NCI-H2196 (cell line): ENCODE measurements around the gene TMEM269.
"Not testable (repeated sequence)": the region's sequence is repeated elsewhere in the genome, so short reads cannot be mapped to it uniquely, and the experiment has no call there.

ENCODE experiments used
- DNase-seq: peaks from one replicate; lab custom pipeline; 2025; ENCODE audit not compliant: unreplicated experiment; lab: John Stamatoyannopoulos, UW

Gene TMEM269

DNA sequence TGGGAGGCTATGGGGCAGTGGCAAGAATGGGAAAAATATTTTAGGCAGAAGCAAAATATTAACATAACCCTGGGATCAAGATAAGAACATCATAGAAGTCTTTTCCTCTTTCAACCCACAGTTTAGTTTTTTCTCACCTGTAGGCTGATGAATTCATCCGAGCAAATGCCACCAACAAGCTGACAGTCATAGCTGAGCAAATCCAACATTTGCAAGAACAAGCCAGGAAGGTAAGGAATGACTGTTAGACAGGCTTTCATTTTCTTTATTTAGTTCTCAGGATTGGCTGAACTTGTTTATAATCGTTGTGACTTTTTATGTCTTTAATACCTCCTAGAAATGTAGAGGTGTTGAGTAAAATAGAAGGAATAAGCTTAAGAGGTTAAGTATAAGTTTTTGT lies 11.4 kb upstream of the TMEM269 start:
- no peak for DNase-seq

DNA sequence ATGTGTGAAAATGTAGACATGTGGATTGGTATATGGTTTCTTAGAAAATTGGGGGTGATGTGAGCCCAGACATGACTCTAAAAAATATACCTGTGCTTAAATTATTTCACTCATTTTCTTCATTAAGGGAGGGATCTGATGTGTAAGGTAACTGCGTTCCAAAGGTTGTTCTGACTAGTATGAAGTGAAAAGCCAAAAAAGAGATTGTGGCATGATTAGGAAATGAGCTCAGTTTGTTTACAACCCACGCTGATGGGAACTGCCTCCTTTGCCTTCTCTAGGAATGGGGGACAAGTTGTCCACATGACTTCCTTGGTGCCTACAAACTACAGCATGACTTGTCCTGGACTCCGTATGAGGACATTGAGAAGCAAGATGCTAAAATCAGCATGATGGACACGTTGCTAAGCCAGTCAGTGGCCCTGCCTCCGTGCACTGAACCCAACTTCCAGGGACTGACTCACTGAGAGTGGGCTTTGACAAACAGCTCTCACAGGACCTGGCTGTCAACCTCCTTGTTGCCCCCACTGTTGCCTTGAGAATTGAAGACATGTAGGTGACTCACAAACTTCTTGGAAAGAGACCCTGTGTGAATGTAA lies 9.8 kb upstream of the TMEM269 start:
- DNase-seq, result no peak

DNA sequence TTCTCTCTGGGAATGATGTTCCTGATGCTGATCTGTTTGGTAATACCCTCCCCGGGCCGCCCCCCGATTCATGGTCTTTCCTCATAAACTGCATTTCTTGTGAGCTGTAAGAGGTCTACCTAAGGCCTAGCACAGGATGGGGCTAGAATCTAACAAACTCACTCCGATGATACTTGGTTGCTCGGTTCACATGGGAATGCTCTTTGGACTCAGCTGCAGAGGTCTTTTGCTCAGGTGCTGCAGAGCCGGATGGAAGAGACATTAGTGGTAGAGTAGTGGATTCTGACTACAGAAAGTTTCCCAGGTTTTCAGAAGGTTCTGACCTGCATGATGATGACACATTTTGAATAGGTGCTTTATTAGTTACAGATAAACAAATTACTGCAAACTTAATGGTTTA lies 8.3 kb upstream of the TMEM269 start:
- no peak for DNase-seq

DNA sequence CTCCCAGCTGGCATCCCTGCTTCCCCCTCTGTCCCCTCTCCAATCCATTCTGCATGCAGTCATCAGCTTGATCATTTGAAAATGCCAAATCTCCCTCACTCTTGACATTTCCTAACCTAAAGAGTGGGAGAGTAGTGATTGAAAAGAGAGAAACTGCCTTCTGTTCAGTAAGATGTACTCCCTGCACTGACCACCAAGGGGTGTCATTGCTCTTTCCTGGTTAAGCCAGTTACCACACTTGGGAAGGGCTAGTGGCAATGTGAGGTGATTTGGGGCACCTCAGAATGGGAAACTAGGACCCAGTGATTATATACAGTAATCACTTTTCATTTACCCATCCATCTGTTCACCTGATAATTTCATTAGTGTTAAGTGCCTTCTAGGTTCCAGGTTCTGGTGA lies 6.9 kb upstream of the TMEM269 start:
- DNase-seq, result peak; percentile 62

DNA sequence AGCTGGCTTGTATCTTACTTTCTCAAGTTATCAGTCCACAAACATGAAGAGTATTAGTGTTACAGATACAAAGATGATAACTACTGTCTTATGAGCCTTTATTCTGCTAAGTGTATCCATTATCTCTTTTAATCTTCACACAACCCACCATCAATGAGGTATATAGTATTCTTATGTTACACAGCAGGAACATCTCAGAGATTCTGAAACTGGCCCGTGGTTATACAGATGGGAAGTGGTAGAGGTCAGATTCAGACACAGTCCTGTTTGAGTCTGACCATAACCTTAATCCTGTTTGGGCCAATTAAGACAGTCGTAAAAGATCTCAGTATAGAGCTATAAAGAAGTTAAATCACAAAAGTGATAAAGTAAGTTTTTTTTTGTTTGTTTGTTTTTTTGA lies 5.1 kb upstream of the TMEM269 start:
- no peak for DNase-seq

DNA sequence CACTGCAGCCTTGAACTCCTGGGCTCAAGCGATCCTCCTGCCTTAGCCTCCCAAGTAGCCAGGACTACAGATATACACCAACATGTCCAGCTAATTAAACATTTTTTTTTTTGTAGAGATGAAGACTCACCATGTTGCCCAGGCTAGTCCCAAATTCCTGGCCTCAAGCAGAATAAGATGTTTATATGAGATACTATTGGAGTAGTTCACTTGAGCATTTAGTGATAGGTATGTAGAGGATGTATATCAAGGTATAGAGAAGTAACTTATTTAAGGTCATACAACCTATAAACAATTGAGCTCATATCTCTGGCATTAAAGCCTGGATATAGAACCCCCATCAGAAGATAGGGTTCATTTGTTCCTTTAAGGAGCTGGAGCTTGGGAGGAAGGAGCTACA lies 4.6 kb upstream of the TMEM269 start:
- DNase-seq, result no peak

DNA sequence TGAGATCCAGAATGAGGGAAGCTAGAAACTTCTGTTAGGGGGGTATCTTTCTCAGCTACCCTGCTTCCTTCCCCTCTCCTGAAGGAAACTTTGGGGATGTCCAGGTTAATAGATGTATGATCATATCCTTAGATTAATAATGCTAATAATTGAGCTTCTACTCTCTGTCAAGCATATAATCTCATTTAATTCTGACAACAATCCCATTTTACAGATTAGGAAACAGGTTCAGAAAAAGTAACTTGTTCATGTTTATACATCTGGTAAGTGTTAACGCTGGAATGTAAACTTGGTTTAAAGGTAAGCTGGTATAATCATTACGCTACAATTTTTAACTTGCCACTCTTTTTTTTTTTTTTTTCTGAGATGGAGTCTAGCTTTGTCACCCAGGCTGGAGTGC lies 1.7 kb upstream of the TMEM269 start:
- DNase-seq, result no peak

DNA sequence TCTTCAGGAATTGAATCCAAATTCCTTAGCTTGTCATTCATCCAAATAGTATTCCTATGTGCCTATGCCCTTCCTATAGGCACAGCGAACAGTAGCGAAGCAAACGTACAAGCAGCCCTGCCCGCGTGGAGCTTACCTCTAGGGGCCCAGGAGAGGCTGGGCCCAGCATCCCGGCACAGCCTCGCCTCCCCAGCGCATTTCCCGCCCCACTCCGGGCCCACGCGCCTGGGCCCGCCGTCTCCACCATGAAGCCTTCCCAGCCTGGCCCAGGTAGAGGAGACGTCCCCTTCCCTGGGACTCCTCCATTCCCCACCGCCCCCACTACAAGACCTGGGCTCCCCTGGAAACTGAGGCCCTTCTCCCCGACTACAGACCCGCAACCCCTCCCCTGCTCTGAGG lies 245 bp upstream of the TMEM269 start:
- DNase-seq, result no peak

DNA sequence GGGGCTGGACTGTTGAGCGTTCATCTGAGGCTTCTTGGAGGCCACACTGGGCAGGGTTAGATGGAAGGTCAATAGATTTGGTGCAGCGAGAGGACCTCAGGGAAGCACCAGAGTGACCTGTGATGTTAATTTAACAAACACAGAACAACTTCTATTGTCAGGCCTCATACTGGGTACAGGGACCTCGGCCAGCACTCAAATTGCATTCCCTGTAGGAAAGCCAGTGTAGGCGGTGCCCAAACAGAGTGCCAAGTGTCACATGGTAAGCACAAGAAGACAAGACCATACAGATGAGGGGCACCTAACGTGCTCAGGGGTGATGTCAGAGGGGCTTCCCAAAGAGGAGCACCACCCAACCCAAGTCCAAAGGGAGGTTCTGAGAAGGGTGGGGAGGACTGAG lies 1.3 kb downstream of the TMEM269 start:
- no peak for DNase-seq

DNA sequence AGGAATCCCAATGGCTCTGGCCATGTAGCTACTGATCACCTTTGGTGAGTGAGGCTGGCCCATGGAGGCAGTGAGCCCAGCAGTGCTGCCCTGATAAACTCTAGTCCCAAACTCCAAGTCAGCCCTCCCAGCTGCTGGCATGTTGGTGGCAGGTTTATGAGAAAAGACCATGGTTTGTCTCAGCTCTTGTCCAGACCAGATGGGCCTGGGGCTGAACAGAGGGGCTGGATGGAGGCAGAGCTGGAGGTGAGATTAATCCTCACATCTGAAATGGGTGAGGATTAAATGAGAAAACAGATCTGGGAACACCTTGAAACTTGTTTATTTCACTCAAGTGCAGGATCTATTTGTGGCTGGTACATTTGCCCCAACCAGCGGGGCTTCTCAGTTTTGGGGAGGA lies 3.2 kb downstream of the TMEM269 start:
- DNase-seq, result no peak

DNA sequence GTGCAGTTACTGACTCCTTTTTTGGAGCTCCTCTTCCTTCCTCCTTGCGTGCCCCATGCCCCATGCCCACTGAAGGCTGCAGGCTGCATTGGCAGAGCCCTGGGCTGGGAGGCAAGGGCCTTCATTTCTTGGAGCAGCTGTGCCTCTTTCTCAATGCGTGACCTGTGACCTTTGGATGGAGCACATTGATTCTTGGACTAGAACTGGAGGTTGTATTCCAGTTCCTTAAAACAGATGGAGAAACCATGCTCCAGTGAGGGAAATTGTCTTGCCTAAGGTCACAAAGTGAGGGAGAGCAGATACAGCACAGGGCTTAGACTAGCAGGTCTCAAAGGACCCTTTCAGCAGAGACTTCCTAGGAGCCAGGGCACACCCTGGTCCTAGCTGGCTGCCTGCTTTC lies 9.0 kb downstream of the TMEM269 start:
- DNase-seq, result no peak

DNA sequence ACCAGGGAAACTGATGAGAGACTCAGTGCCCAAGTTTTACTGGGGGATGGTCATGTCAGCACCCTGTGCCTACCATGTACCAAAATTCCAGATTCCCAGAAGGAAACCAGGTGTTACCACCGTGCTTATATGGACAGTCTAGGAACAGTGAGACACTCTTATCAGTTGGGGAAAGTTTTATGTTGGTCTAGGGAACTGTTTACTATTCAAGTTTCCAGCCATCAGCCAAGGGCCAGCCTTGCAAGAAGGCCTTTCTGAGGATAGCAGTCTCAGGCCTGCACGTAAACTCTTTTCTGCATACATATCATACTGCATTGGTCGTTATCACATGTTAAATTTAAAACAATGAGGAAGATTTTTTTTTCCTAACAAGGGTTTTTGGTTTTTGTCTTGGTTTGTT lies 12.6 kb downstream of the TMEM269 start:
- no peak for DNase-seq

DNA sequence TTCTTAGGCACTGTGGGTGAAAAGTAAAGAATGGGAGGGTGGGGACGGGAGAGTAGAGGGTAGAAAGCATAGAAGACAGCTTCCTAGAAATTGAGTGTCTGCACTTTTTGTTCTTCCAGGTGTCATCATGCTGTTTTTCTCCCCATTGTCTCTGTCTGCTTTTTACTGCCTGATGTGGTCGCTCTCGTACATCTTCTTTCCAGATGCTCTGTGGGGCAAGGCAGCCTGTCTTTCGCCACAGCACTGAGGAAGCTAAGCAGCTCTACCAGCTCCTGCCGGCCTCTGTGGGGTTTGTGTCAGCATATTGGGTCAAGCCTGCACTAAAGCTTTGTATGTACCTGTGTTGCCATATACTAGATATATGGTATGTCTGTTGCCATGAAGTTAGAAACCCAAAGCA lies 13.2 kb downstream of the TMEM269 start:
- no peak for DNase-seq

DNA sequence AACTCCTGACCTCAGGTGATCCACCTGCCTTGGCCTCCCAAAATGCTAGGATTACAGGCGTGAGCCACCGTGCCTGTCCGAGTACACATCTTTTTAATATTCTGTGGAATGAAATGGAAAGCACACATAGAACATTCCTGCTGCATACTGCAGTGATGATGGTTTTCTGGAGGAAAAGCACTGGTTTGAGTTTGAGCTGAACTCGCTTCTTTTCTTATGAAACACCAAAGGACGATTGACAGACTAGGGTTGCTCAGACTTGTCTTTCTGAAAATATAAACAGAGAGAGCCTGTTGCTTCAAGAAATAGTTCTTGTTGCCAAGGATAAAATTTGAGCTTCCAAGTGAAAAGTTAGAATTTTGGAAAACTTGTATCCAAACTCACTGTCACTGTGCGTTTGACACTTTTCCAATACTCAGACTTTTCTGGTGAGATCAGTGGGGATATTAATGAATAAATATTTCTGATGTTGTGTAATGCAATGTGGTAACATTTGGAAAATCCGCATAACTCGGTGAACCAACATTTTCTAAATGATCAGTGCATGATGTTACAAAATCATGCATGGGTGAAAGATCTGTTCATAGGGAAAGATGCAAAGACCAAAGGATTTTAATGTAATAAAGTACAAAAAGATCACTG lies 17.2 kb downstream of the TMEM269 start:
- no peak for DNase-seq

DNA sequence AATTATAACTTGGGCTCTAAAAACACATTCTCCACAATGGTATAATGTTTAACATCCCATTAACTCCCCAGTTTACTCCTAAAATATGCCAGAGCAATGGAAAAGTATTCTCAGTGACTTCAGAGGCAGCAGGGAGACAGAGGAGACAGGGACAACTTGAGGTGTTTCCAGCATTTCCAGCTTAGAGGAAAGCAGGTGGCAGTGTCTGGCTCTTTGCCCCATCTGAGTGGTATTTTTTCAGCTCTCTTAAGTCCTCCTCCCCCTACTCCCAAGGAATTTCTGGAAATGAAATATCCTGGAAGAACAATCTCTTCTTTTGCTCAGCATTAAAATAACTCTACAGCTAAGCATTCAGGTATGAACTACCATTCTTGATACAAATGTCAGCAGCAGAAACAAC lies 21.4 kb downstream of the TMEM269 start:
- no peak for DNase-seq

DNA sequence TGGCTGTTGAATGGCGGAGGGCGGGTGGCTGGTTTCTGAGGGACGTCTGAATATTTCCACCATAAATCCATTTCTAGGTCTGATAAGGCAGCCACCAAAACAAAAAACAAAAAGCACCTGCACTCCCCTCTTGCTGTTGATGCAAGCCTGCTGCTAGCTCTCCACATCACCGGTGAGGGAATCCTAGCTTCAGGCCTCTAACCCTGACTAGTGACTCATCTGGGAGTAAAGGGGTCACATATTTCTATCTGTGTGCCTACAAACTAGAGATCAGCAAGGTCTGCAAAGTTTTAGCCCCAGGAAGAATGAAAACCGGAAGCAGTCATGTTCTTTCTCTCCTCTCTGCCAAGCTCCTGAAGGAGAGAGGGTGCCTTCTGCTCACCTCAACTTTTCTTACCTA lies 21.8 kb downstream of the TMEM269 start:
- DNase-seq, result no peak

DNA sequence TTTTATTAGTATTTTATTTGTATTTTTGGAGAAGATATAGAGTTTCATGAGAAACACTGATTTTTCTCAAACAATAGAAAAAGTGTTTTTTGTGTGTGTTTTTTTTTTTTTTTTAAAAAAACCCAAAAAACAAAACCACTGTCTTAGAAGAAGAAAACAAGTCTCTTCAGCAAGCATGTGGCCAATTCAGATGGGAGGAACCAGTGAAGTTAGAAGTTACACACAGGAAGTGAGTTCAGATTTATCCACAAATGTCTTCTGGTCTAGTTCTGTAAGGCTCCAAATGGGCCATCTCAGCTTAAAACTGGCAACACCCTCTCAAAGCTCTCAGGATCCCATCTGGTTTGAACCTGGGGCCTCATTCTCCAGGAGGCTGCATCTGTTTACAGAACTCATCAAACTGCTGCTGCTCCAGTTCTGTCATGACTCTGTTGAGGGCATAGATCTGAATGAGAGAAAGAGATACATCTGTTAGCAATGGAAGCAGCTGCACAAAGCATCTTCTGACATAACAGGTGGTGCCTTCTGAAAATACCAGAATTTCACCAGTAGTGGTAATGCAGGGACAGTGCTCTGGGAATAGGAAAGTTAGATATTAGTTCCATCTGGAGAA lies 22.4 kb downstream of the TMEM269 start:
- DNase-seq, result no peak

DNA sequence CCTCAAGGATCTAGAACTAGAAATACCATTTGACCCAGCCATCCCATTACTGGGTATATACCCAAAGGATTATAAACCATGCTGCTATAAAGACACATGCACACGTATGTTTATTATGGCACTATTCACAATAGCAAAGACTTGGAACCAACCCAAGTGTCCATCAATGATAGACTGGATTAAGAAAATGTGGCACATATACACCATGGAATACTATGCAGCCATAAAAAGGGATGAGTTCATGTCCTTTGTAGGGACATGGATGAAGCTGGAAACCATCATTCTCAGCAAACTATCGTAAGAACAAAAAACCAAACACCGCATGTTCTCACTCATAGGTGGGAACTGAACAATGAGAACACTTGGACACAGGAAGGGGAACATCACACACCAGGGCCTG lies 30.0 kb downstream of the TMEM269 start:
- not testable (repeated sequence) for DNase-seq

DNA sequence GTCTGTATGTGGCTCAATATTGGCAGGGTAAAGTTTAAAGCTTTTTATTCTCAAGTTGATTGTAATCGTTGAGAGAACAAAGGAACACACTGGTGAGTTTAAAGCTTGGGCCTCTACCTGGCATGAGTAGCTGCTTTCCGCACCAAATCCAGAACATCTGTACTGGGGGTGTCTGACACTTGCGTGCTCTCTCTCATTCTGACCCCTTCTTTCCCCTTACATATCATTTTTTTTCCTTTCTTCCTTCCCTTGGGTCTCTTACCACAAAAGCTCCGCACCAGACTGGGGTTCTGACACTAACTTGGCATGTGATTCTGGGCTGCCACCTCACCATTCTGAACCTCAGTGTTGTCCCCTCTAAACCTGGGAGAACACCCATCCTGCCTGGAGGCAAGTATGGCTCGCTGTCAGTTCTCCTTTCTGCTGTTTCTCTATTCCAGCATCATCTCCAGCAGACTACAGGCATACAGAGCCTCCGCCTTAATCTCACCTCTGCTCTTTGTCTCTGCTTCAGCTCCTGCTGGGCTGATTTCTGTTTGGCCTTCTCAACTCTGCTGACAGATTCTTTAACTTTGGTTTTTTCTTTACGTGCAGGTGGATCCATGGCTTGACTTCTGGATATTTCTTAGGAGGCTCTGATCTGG lies 31.3 kb downstream of the TMEM269 start:
- DNase-seq, result no peak

DNA sequence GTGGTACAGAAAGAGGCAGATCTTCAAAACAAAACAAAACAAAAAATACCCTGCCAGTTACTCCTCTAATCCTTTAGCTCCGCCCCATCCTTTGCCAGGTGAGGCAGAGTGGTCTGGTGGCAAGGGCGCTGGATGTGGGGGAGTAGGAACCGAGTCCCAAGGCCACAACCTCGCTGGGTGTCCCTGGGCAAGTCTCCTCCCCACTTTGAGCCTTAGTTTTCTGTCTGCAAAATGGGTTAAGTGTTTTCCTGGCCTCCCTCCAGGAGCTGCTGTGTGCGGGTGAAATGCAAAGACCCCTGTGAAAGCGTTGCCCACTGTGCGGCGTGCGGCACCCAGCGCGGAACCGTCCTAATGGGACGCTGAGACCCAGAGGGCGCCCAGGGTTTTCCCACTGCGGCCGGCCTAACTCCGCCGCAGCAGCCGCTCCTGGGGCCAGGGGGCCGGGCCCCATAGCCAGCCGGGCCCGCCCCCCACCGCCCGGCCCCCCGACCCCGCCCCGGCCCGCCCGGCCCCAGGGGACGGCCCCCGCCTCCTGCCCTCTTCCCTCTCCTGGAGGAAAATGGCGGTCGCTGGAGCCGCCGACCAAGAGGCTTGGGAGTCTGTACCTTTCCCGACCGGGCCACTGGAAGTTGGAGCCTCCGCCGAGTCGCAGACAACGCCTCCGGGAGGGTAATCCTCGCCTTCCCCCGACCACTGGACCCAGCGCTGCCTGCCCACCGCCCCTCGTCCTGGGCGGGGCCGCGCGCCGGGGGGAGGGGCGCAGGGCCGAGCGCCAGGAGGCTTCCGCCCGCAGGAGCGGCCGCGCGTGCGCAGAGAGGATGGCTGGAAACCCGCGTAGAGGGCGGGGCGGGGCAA lies 32.0 kb downstream of the TMEM269 start, which contains the start of the genes ERMAP and SVBP:
Gene ERMAP (plus strand): TSS at position 538 of the 855 bp plus-strand sequence. CDS start 13,327 bp downstream, outside the sequence.
Gene SVBP (minus strand): TSS at position 813 of the 855 bp plus-strand sequence. CDS start 853 bp downstream, outside the sequence.
- peak; percentile 92 for DNase-seq

DNA sequence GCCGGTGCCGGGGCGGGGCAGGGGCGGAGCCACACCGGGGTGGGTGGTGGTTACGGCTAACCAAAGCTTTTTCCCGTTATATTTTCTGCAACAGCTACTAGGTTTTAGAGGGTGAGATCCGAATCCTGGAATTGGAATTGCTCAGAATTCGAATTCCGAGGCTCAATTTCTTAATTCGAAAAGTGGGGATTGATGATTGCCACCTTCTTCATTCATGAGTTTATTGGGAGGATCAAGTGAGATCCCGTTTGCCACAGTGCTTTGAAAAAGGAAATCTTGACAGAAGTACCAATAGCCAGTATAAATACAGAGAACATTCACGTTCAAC lies 32.6 kb downstream of the TMEM269 start:
- DNase-seq, result no peak
